GM21723 (cell line): ENCODE results near the gene ANKRD44.
"Not testable (repeated sequence)": the region's sequence is repeated elsewhere in the genome, so short reads cannot be mapped to it uniquely, and the experiment has no call there.

ENCODE experiments used
- ATAC-seq: cut with Tn5 transposase; IDR thresholded peaks from one replicate; pipeline ENCODE4 v1.9.1; 2021; ENCODE audit warnings: mild to moderate bottlenecking, moderate library complexity; ENCODE audit not compliant: unreplicated experiment

Gene ANKRD44

DNA sequence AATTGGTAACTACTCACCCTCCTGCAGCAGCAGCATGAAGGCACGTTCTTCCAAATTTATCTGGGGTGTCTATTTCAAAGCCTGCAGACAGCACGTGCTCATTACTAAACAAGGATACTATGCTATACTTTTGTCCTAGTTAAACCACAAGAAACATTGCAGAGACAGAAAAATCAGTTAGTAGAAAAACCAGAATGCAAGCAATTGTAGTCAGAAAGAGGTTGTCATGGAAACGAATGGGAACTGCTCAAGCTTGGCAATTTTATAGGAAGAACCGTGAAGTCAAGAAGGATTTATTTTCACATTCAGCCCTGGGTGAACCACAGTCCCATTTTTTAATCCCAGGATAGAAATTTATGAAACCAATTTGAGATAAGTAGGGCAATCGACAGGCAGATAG lies 221.9 kb downstream of the ANKRD44 start:
- no peak for ATAC-seq

DNA sequence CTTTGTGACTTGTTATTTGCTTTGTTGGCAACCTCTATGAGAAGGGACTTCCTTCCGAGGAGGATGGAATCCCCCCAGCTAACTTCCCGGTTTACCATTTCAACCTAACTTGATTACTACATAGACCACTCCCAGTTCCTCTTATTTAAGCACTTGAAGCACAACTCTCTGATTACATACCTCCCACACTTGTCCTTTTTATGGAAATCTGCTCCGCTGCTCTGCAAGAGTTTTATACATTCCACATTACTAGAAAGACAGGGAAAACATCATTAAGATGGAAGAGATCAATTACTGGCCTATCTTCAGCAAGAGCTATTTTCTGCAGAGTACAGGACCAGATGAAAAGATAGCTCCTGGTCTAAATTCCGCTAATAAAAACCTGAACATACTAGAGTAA lies 224.1 kb downstream of the ANKRD44 start:
- ATAC-seq, result peak; percentile 71

DNA sequence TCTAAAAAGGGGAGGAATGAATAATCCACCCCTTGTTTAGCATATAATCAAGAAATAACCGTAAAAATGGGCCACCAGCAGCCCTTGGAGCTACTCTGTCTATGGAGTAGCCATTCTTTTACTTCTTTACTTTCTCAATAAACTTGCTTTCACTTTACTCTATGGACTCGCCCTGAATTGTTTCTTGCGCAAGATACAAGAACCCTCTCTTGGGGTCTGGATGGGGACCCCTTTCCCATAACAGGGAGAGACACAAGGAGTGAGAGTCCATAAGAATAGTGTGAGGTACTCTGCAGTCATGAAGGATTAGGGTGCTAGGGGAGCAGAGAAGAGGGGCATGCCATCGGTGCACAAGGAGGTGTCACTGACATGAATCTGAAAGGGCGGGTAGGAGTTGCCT lies 224.9 kb downstream of the ANKRD44 start:
- no peak for ATAC-seq

DNA sequence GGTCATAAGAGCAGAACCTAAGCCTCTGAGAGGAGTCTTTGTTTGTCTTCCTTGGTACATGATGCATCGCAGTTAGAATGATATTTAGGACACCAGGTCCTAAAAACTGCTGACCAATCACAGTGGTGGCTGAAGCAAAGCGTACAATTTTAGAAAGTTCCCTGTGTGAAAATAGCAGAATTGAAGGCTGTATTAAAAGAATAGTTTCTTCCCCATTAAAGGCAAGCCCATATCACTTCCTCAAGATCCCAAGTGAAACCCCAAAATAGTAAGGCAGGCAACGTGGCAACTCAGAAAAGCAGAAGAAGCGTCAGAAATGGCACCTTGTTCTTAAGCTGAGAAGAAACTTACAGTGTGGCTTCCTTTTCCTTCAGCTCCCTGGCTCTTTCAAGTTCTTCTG lies 229.3 kb downstream of the ANKRD44 start:
- ATAC-seq, result no peak

DNA sequence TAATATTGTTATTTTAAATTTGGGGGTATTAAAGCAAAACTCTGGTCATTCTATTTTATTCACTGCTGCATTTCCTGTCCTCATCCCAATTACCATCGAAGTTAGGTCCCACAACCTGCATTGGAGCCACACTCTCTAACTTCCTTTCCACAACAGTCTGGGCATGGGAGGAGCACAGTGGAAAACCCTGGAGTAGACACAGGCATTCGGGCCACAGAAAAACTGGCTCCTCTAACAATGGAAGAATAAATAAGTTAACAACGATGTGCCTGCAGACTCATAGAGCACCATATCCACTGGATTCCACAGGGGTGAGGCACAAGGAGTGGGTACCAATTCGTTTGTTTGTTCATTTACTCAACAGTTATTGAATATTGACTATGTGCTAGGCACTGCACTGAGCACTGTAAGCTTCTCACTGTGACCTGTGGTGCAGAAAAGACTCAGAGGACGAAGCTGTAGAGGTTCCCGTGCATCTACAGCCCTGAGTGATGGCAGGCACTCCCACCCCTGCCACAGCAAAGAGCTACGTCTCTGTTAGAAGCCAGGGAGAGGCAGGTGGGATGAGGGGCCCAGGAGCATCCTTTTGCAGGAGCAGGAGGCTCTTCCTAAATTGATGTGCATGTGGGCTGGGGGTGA lies 229.9 kb downstream of the ANKRD44 start:
- no peak for ATAC-seq

DNA sequence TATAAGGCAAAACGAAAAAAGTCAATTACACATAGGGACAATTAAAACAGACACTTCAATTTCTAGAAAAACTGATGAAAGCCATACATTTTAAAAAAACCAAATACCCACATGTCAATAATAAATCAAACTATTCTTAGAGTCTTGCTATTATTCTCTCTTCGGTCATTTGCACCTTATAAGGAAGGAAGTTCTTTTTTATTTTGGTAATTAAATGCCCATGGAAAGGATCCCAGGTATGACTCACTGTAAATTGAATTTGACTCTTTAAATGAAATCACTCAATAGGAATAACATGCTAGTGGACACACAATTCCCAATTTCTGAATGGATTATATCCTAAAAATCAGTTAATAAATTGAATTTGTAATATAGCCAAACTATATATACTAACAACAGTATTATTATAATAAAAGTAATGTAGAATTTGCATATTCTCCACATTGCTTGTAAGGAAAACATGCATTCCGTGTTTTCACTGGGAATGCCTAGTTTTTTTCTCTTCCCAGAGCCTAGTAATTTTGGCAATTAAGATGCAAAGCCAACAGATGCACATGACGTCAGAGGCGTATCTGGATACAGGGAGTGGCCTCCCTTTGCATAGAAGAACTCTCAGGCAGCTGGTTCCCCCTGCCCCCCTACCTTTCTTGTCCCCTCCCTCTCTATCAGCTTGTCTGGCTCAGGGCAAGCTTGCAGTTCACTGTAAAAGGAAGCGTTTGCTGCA lies 230.6 kb downstream of the ANKRD44 start:
- ATAC-seq, result no peak

DNA sequence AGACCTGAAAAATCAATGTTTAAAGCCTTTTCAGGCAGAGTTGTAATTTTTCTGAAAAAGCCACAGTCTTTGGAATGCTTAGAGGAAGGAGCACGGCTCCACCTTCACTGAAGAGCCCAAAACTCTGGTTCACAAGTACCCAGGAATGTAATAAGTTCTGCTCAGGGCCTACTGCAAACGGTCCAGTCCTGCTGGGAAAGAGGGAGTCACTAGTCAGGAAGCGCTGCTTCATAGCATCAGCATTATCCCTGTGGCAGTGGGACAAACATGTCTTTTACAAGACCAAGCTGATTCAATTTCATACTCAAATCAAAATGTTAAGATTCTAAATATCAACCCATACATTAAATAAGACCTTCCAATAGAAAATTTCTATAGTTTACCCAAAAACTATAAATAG lies 231.2 kb downstream of the ANKRD44 start:
- no peak for ATAC-seq

DNA sequence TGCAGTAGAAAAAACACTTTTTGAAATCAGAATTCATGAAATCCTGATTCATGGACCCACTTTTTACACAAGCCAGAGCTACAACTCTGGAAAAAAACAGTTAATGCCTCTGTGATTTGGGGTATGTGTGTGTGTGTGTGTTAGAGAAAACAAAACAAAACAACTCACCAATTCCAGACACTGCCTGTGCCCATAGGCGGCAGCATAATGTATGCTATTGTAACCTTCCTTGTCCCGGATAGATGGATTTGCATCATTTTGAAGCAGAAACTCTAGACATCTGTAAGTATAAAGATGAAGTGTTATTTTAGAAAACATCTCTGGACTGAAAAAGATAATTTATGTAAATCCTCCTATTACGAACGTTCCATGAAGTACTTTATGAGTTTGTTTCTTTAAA lies 232.0 kb downstream of the ANKRD44 start:
- ATAC-seq, result no peak

DNA sequence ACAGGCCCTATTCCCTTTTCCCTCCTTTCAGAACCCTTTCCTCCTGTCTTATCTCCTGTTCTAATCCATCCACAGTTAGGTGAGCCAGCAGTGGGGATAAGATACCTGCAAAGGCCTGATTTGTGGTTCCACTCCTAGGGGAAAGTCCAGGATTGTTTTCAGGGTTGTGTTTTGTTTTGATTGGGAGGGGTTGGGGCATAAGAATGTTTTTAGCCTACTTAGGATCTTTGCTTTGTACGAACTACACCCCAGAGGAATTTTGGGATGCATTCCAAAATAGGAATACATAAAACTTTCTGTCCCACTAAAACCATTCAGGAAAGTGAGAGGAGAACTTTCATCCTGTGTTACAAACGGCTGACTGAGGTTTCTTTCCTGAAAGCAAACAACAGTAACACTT lies 233.2 kb downstream of the ANKRD44 start:
- ATAC-seq, result no peak

DNA sequence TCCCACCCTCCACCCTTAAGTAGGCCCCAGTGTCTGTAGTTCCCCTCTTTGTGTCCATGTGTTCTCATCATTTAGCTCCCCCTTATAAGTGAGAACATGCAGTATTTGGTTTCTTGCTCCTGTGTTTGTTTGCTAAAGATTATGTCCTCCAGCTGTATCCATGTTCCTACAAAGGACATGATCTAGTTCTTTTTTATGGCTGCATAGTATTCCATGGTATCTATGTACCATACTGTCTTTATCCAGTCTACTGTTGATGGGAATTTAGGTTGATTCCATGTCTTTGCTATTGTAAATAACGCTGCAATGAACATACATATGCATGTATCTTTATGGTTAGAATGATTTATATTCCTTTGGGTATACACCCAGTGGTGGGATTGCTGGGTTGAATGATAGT lies 233.9 kb downstream of the ANKRD44 start:
- no peak for ATAC-seq

DNA sequence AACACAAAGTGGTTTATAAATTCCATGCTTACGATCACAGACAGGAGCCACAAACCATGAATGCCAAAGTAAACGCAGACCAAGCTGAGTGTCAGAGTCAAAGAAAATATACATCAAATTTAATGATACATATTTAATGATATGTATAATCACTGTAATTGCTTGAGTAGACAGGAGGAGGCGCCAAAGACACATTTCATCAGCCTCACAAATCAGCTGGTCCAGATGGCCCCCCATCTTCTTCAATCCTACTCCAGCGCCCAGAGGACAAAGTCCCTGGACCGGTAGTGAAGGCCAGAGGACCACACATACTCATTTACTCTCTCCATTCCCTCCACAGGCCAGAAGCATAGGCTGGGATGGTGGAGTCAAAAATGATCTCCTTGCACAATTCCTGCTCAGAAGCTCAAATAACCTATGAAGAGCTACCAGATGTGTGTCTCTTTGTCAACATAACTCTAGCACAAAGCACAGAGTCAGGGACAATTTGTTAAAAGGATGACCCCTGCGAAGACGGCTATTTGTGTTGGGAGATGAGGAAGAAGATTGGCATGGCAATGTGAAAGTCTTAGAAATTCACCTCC lies 234.7 kb downstream of the ANKRD44 start:
- no peak for ATAC-seq

DNA sequence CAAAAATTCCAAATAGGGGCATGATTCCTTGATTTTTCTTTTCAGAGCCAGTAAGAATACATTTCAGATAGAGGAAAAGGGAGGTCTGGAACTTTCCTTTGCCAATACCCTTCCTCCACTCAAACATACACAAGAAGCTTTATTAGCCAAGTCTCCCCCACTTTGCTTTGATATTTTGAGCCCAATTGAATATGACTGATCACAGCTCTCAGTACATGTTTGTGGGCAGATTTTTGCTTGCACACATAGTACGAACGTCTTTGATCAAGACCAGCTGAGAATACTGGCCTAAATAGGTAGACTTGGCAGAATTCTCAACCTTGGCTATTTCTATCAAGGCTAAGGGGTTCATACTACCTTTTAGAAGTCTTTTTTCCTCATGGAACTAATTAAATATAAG lies 235.3 kb downstream of the ANKRD44 start:
- no peak for ATAC-seq

DNA sequence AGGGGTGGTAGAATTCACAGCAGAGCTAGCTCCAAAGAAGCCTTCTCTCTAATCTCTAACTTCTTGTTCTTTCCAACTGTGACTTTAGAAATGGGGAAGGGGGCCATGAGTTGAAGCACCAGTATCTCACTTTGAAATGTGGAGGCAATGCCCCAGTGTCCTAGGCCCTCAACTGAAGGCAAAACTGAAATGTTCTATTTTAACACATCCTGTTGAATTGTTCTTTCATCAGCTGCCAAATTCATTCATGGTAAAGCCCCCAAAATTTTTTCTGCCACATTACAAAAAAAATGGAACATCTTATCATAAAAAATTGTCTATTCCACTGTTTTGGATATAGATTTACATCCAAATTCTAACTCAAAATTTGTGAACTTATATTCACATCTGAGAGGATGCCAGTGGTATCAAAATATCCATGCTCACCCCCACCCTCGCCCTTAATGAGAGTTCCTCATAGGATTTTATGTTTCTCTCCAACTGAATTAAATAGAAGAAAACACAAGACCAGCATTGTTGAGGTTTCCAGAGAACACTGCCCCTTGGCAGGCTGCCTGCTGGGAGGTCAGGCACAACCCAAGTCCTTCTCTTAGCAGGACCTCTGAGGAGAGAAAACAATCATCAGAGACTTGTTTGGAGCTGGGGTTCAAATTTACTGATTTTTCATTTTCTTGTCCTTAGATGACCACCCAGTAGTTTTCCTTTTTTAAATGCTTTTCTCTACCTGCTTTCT lies 236.7 kb downstream of the ANKRD44 start:
- ATAC-seq, result no peak

DNA sequence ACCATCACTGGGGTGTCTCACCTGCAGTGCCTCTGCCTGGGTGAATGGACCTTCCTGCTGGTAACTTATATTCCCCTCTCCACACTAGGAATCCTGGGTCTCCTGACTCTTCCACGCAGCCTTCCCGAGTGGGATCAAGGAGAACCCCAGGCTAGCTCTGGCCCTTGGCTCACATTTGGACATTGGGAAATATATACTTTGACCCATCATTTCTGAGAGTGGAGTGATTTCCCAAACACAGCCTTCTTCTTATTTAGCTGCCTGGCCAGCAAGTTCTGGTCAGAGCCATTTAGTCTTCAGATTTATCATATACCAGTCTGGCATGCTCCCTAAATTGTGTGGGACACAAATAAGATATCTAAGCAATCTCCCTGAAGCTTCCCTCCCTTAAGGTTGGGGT lies 237.3 kb downstream of the ANKRD44 start:
- no peak for ATAC-seq

DNA sequence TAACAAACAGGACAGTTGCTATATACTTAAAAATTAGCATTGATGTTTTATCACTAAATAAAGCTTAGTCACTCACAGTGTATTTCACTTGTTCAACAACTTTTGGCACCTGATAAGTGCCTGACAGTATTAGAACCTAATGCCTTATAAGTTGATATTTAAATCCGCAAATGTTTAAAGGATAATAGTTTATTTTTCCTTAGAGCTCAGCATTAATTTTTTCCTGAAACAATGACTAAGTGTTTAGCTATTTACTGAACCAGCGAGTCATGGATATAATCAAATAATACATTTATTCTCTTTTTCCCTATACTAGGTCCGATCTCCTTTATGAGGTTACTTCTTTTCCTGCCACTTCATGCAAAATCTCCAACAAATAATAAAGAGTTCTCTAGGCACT lies 238.0 kb downstream of the ANKRD44 start:
- no peak for ATAC-seq

DNA sequence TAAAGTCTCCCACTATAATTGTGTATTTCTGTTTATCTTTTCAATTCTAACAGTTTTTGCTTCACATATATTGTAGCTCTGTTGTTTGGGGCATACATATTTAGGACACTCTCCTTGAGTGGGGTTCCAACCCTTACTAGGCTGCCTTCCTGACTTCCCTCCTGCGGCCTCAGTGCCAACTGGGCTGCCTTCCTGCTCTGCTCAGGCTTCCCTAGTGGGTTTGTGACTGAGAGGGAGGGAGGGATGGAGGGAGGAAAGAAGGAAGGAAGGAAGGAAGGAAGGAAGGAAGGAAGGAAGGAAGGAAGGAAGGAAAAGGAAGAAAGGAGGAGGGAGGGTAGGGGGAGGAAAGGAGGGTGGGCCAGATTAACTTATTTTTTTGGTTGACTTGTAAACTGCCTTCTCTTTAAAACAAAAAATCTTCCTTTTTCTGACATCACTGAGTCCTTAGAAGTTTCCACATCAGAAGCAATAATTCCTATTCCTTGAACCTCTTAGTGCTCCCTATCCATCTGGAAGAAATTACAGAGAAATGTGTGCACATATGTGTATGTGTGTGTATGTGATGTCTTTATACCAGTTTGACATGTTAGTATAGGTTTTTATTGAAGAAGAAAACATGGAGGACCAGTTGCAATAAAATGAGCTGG lies 238.7 kb downstream of the ANKRD44 start:
- no peak for ATAC-seq

DNA sequence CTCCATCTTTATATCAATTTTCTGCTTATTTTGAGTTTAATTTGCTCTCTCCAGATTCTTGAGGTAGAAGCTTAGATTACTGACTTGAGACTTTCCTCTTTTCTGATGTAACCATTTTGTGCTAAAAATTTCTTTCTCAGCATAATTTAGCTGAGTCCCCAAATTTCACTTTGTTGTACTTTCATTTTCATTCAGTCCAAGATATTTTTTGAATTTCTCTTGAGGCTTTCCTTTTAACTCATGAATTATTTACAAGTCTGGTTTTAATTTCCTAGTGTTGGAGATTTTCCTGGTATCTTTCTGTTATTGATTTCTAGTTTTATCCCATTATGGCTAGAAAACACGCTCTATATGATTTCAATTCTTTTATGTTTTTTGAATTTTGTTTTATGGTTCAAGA lies 239.4 kb downstream of the ANKRD44 start:
- no peak for ATAC-seq

DNA sequence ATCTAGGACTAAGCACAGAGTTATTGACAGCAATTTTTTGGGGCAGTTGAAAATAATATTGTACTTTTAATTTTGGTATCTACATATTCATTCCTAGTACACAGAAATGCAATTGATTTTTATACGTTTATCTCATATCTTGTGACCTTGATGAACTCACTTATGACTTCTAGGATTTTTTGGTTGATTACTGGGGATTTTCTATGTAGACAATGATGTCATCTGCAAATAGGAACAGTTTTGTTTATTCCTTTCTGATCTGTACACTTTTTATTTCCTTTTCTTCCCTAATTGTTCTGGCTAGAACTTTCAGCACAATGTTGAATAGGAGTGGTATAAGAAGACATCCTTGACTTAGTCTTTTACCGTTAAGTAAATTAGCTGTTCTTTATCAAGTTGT lies 240.6 kb downstream of the ANKRD44 start:
- no peak for ATAC-seq

DNA sequence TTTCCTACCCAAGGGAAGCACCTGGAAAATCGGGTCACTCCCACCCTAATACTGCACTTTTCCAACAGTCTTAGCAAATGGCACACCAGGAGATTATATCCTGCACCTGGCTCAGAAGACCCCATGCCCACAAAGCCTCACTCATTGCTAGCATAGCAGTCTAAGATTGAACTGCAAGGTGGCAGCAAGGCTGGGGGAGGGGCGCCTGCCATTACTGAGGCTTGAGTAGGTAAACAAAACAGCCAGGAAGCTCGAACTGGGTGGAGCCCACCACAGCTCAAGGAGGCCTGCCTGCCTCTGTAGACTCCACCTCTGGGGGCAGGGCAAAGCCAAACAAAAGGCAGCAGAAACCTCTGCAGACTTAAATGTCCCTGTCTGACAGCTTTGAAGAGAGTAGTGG lies 248.0 kb downstream of the ANKRD44 start:
- ATAC-seq, result not testable (repeated sequence)

DNA sequence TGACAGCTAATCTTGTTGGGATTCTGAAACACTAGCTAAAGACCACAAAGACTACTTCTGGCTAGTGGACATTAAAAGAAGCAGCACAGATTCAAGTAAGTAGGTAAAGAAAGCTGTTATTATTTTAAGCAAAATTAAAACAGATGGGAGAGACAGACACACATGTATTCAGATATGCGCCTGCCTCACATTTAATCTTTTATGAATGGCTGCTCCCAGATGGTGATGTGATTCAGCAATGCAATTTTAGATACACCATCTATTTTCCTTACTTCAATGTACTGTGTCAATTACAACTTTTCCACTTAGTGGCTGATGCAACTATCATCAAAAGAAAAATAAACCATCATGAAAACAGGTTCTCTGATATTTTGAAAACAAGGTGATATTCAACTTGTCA lies 251.1 kb downstream of the ANKRD44 start:
- ATAC-seq, result no peak

DNA sequence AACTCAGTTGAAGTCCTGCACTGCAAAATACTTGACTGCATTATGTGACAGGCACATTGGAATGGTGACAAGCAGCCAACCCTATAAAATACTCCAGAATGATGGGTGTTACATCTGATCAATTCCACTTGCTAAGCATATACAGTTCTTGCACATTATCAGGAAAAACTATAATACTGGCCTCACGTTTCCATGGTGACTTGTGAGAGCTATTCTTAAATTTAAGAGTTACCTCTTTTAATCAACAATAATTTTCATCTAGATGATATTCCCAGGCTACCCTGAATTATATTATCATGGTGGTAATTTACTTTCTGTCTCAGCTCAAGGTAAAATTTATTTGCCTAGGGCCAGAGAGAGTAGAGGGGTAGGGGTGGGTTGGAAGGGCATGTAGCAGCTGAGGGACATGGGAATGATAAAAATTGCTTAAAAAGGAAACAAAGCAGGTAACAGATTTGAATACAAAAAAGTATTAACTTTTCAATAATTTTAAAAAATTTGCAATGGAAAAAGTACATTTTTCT lies 251.7 kb downstream of the ANKRD44 start:
- ATAC-seq, result no peak
